ENCODE measurements around the gene ZNF576.
A peak's percentile ranks its signal among the peaks of the same experiment; 100 is the strongest.
"Not testable (repeated sequence)": the region's sequence is repeated elsewhere in the genome, so short reads cannot be mapped to it uniquely, and the experiment has no call there.

ZNF576 gene

DNA sequence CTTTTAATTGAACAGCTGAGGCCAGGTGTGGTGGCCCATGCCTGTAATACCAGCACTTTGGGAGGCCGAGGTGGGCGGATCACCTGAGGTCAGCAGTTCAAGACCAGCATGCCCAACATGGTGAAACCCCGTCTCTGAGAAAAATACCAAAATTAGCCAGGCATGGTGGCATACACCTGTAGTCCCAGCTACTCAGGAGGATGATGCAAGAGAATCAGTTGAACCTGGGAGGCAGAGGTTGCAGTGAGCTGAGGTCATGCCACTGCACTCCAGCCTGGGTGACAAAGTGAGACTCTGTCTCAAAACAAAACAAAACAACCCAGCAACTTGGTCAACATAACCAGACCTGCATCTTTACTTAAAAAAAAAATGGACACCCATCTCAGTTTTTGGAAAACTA is 9.4 kb upstream of the ZNF576 start:
- not testable (repeated sequence) for ATAC-seq, H3K27ac Mint-ChIP-seq, H3K4me3 Mint-ChIP-seq, H3K27me3 Mint-ChIP-seq, H3K9me3 Mint-ChIP-seq, DNase-seq
- Mint-ChIP-seq H3K36me3 (ENCODE audit: low read depth) (peaks cover 22% of the 10 kb centered on the region), H3K4me1 (peaks cover 27% of the 10 kb centered on the region)

DNA sequence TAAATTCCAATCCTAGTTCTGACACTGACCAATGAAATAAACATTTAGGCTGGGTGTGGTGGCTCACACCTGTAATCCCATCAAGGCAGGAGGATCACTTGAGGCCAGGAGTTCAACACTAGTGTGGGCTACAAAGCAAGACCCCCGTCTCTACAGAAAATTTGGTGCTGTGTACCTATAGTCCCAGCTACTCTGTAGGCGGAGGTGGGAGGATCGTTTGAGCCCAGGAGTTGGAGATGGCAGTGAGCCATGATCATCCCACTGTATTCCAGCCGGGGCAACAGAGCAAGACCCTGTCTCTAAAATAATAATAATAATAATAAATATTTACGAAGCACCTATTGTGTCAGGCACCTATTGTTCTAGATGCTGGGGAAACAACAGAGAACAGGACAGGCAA is 7.1 kb upstream of the ZNF576 start:
- ATAC-seq (no peak), DNase-seq (no peak)
- Mint-ChIP-seq H3K27ac (no peak overlapping the region), H3K9me3 (no peaks in the 10 kb centered on the region), H3K4me3 (no peak overlapping the region), H3K36me3 (ENCODE audit: low read depth) (peaks cover 34% of the 10 kb centered on the region), H3K27me3 (no peaks in the 10 kb centered on the region), H3K4me1 (peaks cover 32% of the 10 kb centered on the region)

DNA sequence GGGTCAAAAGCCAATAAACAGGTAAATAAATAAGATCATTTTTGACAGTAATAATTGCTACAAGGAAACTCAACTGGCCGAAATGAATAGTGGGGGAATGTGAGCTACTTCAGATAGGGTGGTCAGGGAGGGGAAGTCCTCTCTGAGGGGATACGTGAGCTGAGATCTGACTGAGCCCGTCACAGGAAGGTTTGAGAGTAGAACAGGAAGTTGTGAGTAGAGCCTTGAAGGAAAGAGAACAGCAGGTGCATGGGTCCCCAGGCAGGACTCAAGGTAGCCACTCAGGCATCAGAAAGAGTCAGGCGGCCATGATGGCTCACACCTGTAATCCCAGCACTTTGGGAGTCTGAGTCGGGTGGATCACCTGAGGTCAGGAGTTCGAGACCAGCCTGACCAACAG is 6.7 kb upstream of the ZNF576 start:
- Mint-ChIP-seq H3K36me3 (ENCODE audit: low read depth) (peaks cover 34% of the 10 kb centered on the region), H3K4me3 (no peak overlapping the region), H3K27ac (no peak overlapping the region), H3K9me3 (no peaks in the 10 kb centered on the region), H3K4me1 (peaks cover 28% of the 10 kb centered on the region), H3K27me3 (no peaks in the 10 kb centered on the region)
- DNase-seq (no peak), ATAC-seq (no peak)

DNA sequence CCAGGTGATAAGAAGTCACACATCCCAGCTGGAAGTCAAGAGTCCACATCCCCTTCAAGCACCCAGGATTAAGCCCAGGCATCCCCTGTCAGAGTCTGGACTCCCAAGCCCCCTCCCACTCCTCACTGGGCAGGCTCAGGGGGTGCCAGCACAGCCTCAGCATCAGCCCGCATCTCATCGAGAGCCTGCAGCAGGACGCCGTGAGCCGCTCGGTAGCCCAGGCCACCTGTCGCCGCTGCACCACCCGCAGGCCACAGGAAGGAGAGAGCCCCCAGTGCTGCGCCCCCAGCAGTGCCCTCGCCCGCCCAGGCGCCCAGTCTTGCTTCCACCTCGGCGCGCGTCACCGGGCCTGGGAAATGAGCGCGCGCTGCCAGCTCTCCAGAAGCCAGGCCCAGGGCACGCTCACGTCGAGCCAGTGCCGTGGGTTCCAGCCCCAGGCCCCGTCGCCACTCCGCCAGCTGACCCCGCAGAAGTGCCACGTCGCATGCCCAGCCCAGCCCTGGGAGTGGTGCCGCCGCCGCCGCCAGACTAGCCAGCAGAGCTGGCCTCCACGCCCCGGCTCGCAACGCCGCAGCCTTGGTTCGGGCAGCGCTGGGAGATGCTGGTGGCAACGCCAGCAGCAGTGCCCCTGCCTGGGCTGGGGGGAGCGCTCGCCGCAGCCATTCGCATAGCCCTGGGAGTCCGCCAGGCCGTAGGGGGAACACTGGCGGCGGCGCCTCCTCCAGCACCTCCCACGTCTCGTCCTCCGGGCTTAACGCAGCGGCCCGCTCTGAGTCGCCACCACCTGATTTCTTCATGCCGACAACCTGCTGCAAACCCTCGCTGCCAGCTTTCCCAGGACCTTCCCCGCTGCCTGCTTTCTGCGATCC is 4.3 kb upstream of the ZNF576 start:
- H3K9me3 Mint-ChIP-seq, result no peaks in the 10 kb centered on the region
- ATAC-seq (no peak), DNase-seq (no peak)
- H3K4me1 Mint-ChIP-seq, result peaks cover 33% of the 10 kb centered on the region
- H3K36me3 Mint-ChIP-seq (ENCODE audit: low read depth), result peaks cover 31% of the 10 kb centered on the region
- H3K4me3 Mint-ChIP-seq, result no peak overlapping the region
- peaks cover 2% of the 10 kb centered on the region for H3K27me3 Mint-ChIP-seq
- H3K27ac Mint-ChIP-seq, result no peak overlapping the region

DNA sequence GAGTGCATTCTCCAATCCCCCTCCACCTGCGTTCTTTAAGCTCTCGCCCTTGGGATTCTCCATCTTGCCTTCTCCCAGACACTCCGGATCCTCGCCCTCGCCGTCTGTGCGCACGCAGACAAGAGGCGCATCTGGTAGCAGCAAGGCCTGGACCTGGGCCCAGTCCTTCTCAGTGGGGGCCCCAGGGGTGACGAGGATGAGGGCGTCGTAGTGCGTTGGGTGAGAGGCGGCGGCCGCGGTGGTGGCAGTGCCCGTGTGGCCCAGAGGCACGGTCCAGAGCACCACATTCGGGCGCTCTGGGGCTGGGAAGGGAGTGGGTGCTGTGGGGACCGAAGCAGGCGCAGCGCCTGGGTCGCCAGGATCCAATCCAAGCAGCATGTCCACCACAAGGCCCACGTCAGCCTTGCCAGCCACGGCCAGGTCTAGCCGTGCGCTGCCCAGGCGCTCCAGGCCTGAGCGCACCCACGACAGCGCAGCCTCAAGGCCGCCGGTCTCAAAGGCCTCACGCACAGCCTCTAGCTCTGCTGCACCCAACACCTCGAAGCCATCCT is 3.5 kb upstream of the ZNF576 start:
- Mint-ChIP-seq H3K36me3 (ENCODE audit: low read depth) (peaks cover 37% of the 10 kb centered on the region), H3K4me1 (peaks cover 40% of the 10 kb centered on the region), H3K27me3 (peaks cover 2% of the 10 kb centered on the region), H3K9me3 (no peaks in the 10 kb centered on the region), H3K27ac (no peak overlapping the region), H3K4me3 (no peak overlapping the region)
- DNase-seq, result no peak
- no peak for ATAC-seq

DNA sequence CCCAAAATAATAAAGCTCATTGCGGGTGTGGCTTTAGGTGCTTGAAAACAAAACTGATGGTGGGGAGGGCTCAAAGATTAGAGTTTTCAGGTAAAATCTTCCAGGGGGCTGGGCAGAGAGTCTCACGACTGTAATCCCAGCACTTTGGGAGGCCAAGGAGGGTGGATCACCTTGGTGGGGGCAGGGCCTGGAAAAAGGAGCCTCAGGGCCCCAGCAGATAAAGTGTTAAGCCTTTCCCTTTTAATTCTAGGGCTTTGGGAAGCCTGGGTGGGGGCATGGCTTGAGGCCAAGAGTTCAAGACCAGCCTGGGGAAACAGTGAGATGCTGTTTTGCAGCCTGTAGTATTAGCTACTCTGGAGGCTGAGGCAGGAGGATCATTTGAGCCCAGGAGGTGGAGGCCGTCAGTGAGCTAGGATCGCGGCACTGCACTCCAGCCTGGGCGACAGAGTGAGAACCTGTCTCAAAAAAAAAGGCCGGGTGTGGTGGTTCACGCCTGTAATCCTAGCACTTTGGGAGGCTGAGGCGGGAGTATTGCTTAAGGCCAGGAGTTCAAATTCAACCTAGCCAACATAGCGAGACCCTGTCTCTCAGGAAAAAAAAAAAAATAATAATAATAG is 2.2 kb upstream of the ZNF576 start:
- ATAC-seq, result no peak
- H3K4me3 Mint-ChIP-seq, result peak overlapping the region; percentile 91
- H3K9me3 Mint-ChIP-seq, result no peaks in the 10 kb centered on the region
- H3K27ac Mint-ChIP-seq, result peak overlapping the region; percentile 31
- no peak for DNase-seq
- H3K27me3 Mint-ChIP-seq, result peaks cover 2% of the 10 kb centered on the region
- peaks cover 38% of the 10 kb centered on the region for H3K36me3 Mint-ChIP-seq (ENCODE audit: low read depth)
- H3K4me1 Mint-ChIP-seq, result peaks cover 47% of the 10 kb centered on the region

DNA sequence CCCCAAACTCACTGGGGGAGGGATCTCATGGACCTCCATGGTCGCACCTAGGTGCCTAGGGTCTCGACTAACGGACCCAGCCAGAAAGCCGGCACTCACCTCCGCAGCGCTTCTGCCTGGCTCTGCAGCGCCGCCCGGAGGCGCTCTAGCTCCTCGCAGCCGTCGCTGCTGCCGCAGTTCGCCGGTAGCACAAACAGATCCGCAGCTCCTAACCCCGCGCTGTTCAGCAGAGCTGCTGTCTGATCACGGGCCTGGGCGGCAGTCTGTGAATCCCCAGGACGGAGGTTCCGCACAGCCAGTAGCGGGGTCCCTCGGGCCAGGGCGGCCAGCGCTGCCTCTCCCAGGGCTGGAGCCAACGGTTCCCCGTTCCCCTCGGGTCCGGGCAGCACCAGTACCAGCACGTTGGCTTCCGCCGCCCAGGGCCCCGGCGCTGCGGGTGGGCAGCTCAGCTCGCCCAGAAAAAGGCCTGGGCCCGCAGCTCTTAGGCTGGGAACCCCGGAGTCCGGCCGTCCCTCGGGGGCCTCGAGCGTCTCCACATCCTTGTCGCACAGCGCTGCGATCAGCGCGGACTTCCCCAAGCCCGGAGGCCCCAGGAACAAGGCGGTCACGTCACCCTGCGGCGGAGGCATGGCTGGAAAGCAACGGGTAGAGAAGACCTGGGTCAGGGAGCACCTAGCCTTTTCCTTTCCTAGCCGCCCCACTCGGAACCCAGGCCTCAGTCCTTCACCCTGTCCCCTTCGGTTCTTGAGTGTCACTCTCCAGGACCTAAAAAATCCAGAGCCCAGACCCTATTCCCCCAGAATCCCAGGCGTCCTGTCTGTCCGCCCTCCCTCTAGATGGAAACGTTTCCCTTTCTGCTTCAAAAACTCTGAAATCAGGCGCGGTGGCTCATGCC is 1.4 kb upstream of the ZNF576 start:
- no peaks in the 10 kb centered on the region for H3K9me3 Mint-ChIP-seq
- peak; percentile 73 for DNase-seq

DNA sequence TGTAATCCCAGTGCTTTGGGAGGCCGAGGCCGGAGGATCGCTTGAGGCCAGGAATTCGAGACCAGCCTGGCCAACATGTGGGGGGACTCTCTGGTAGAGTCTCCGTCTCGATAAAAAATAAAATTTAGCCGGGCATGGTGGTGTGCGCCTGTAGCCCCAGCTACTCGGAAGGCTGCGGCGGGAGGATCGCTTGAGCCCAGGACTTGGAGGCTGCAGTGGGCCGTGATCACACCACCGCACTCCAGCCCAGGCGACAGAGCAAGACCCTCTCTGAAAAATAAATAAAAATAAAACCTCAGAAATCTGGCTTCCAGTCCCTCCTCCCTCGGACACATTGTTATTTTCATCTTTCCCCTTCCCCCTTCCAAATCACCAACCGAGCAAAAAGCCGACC is 793 bp upstream of the ZNF576 start:
- DNase-seq (no peak), ATAC-seq (no peak)
- H3K27me3 Mint-ChIP-seq, result peaks cover 2% of the 10 kb centered on the region
- peak overlapping the region; percentile 91 for H3K4me3 Mint-ChIP-seq
- peak overlapping the region; percentile 99 for H3K27ac Mint-ChIP-seq
- H3K36me3 Mint-ChIP-seq (ENCODE audit: low read depth), result peaks cover 32% of the 10 kb centered on the region
- H3K9me3 Mint-ChIP-seq, result no peaks in the 10 kb centered on the region
- peaks cover 38% of the 10 kb centered on the region for H3K4me1 Mint-ChIP-seq

More for the DNA sequence above, 1.4 kb upstream of the ZNF576 start:
- peak; percentile 55 for ATAC-seq
- peaks cover 2% of the 10 kb centered on the region for H3K27me3 Mint-ChIP-seq
- peak overlapping the region; percentile 91 for H3K4me3 Mint-ChIP-seq
- peaks cover 36% of the 10 kb centered on the region for H3K36me3 Mint-ChIP-seq (ENCODE audit: low read depth)
- peaks cover 43% of the 10 kb centered on the region for H3K4me1 Mint-ChIP-seq
- H3K27ac Mint-ChIP-seq, result peak overlapping the region; percentile 99

DNA sequence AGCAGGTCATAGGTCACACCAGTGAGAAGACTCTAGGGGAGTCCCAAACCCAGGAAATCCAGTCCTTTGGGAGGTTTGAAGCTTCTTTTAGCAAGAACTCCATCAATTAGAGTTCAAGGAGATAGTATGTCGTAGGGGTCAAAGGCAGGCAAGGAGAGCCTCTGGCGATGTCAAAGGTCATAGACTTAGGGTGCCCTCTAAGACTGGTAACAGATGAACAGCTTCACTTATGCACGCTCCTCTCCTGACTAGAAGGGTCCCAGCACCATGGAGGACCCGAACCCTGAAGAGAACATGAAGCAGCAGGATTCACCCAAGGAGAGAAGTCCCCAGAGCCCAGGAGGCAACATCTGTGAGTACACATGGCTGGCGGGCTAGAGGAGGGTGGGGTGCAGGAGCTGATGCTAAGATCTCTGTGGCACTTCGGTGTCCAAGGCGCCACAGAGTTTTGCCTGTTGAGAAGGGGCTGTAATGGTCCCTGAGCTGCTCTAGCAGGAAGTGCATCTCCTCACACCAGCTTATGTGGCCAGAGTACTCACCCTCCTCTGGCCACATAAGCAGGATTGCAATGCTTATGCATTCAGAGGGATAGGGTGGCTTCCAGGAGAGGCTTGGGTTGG is 557 bp downstream of the ZNF576 start:
- Mint-ChIP-seq H3K4me3 (peak overlapping the region; percentile 91), H3K27me3 (peaks cover 2% of the 10 kb centered on the region), H3K4me1 (peaks cover 36% of the 10 kb centered on the region), H3K9me3 (no peaks in the 10 kb centered on the region), H3K27ac (peak overlapping the region; percentile 99), H3K36me3 (ENCODE audit: low read depth) (peaks cover 28% of the 10 kb centered on the region)
- DNase-seq (no peak), ATAC-seq (no peak)

DNA sequence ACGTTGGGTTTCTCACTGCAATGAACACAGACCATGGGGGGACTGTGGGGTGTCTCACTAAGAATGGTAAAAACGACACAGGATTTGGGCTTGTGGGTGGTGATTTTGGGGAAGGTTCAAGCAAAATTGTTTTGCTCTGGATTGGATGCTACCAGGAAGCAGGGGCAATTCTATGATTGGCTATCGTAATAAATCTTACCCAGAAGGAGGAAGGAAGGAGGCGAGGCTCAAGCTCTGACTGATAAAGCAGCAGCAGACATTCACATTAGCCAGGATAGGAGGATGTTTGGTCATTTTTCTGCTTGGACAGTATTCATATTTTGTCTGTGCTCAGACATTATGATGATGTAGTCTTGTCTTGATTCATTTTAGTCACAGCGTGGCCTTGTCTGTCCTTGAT is 1.5 kb downstream of the ZNF576 start:
- ATAC-seq (no peak), DNase-seq (no peak)
- peaks cover 25% of the 10 kb centered on the region for H3K36me3 Mint-ChIP-seq (ENCODE audit: low read depth)
- H3K4me3 Mint-ChIP-seq, result peak overlapping the region; percentile 91
- H3K9me3 Mint-ChIP-seq, result no peaks in the 10 kb centered on the region
- H3K27ac Mint-ChIP-seq, result peak overlapping the region; percentile 99
- H3K27me3 Mint-ChIP-seq, result peaks cover 2% of the 10 kb centered on the region
- peaks cover 36% of the 10 kb centered on the region for H3K4me1 Mint-ChIP-seq

DNA sequence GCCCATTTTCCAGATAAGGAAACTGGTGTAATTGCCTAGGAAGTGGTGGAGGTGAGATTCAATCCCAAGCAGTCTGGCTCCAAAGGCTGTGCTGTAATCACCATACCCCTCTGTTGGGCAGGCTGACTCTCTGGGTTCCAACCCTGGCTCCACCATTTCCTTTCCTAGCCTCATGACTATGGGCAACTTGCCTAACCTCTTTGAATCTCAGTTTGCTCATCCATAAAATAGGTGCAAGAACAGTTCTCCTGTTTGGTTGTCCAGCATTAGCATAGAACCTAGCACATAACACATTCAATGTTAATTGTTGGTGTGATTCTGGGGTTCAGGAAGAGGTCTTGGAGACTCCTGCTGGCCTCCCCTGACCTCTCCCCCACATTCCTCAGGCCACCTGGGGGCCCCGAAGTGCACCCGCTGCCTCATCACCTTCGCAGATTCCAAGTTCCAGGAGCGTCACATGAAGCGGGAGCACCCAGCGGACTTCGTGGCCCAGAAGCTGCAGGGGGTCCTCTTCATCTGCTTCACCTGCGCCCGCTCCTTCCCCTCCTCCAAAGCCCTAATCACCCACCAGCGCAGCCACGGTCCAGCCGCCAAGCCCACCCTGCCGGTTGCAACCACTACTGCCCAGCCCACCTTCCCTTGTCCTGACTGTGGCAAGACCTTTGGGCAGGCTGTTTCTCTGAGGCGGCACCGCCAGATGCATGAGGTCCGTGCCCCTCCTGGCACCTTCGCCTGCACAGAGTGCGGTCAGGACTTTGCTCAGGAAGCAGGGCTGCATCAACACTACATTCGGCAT is 2.2 kb downstream of the ZNF576 start:
- peaks cover 31% of the 10 kb centered on the region for H3K4me1 Mint-ChIP-seq
- H3K27ac Mint-ChIP-seq, result peak overlapping the region; percentile 99
- no peak for ATAC-seq

DNA sequence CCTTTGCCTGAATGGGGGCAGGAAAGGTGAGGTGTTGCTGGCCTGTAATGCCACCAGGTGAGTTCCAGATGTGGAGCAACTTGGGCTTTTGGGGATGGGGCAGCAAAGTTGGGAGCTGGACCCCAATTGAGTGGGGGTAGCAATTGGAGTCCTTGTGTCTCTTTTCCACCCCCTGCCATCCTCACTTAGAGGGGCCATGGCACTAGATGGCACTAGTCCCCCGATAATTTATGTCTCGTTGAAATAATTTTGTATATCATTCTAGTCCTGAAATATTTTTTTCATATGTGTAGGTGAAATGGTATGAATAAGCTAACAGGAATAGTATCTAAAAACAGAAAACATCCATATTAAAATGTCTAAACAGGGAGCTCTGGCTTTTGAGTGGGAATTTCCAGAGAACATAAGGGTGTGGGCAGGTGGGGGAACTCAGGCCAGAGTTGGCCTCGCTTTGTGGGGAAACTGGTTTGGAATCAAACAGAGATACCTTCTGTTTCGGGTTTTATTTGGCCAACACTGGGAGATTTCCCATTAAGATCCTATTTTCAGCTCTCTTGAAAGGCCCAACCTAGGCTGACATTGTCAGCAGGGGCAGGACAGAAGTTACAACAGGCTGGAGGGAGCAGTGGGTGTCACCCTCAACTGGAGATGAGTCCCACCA is 3.4 kb downstream of the ZNF576 start:
- Mint-ChIP-seq H3K9me3 (no peaks in the 10 kb centered on the region), H3K27me3 (peaks cover 2% of the 10 kb centered on the region), H3K4me3 (no peak overlapping the region), H3K27ac (no peak overlapping the region), H3K36me3 (ENCODE audit: low read depth) (peaks cover 16% of the 10 kb centered on the region), H3K4me1 (peaks cover 27% of the 10 kb centered on the region)
- ATAC-seq, result no peak
- no peak for DNase-seq

More for the DNA sequence above, 2.2 kb downstream of the ZNF576 start:
- H3K4me3 Mint-ChIP-seq, result peak overlapping the region; percentile 91
- peaks cover 19% of the 10 kb centered on the region for H3K36me3 Mint-ChIP-seq (ENCODE audit: low read depth)
- DNase-seq, result no peak
- H3K9me3 Mint-ChIP-seq, result no peaks in the 10 kb centered on the region
- H3K27me3 Mint-ChIP-seq, result peaks cover 2% of the 10 kb centered on the region

DNA sequence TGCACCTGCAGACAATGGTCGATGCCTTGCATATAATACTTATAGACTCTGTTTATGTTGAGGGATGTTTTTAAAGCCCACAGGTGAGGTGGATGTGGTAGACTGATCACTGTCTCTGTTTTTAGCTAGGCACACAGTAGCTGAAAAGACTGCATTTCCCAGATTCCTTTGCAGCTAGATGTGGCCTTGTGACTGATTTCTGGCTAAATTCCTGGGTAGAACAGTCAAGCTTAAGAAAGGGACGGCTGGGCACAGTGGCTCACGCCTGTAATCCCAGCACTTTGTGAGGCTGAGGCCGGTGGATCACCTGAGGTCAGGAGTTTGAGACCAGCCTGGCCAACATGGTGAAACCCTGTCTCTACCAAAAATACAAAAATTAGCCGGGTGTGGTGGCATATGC is 3.9 kb downstream of the ZNF576 start:
- not testable (repeated sequence) for H3K27ac Mint-ChIP-seq, ATAC-seq, DNase-seq, H3K4me3 Mint-ChIP-seq, H3K9me3 Mint-ChIP-seq, H3K27me3 Mint-ChIP-seq
- peaks cover 16% of the 10 kb centered on the region for H3K36me3 Mint-ChIP-seq (ENCODE audit: low read depth)
- peaks cover 27% of the 10 kb centered on the region for H3K4me1 Mint-ChIP-seq
